Transverse colon (tissue), 3 donors: Measurements from ENCODE around the gene ZNF22.

Experiments
- EP300 ChIP-seq: sonication (generic); formaldehyde crosslinking; IDR thresholded peaks from one replicate; pipeline ENCODE4 v1.6.1; 2017; ENCODE audit warnings: antibody characterized with exemption, low read depth
- POLR2A ChIP-seq: fragments of 450-650 bp; IDR thresholded peaks from one replicate; pipeline ENCODE4 v1.6.1; 2016; ENCODE audit warnings: antibody characterized with exemption, mild to moderate bottlenecking, moderate library complexity
- TF ChIP-seq, protein P1 (sequence below), 5 experiments: fragments of 200-600 bp in 3 of 5; fragments of 450-650 bp in 2 of 5; sonication (generic) in 3 of 5; IDR thresholded peaks; 1 replicate in 2 of 5; 2 replicates in 3 of 5; pipeline ENCODE4 v1.5.1; 2016 to 2017; ENCODE audit warnings: antibody characterized with exemption in 5 of 5, inconsistent platforms in 3 of 5, mild to moderate bottlenecking in 2 of 5, moderate library complexity in 1 of 5

DNA sequence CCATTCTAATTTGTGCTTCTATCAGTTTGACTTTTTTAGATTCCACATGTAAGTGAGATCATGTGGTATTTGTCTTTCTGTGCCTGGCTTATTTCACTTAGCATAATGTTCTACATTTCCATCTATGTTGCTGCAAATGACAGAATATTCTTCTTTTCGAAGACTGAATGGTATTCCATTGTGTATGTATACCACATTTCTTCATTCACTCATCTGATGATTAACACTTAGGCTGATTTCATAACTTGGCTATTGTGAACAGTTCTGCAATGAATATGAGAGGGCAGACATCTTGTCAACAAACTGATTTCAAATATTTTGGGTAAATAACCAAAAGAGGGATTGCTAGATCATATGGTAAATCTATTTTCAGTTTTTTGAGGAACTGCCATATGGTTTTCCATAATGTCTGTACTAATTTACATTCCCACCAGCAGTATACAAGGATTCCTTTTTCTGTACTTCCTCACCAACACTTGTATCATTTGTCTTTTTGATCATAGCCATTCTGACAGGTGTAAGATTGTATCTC is 52.9 kb downstream of the ZNF22 start:
- TF ChIP-seq, protein P1, sequence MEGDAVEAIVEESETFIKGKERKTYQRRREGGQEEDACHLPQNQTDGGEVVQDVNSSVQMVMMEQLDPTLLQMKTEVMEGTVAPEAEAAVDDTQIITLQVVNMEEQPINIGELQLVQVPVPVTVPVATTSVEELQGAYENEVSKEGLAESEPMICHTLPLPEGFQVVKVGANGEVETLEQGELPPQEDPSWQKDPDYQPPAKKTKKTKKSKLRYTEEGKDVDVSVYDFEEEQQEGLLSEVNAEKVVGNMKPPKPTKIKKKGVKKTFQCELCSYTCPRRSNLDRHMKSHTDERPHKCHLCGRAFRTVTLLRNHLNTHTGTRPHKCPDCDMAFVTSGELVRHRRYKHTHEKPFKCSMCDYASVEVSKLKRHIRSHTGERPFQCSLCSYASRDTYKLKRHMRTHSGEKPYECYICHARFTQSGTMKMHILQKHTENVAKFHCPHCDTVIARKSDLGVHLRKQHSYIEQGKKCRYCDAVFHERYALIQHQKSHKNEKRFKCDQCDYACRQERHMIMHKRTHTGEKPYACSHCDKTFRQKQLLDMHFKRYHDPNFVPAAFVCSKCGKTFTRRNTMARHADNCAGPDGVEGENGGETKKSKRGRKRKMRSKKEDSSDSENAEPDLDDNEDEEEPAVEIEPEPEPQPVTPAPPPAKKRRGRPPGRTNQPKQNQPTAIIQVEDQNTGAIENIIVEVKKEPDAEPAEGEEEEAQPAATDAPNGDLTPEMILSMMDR (IDR thresholded peaks at IDR 0.05): no peak
- TF ChIP-seq POLR2A: no peak
- no peak for TF ChIP-seq EP300
